Suprapubic skin (tissue), 3 donors: ENCODE data around the gene MAGI3.

Experiments
- EP300 ChIP-seq: sonication (generic); formaldehyde crosslinking; IDR thresholded peaks from one replicate; pipeline ENCODE4 v1.6.1; 2017; ENCODE audit warnings: antibody characterized with exemption
- POLR2A ChIP-seq, 2 donors: fragments of 450-650 bp; IDR thresholded peaks; one replicate each; pipeline ENCODE4 v1.6.1; 2017; ENCODE audit warnings: antibody characterized with exemption in 2 of 2, mild to moderate bottlenecking in 2 of 2, moderate library complexity in 2 of 2
- TF ChIP-seq, protein P1 (sequence below), 2 donors: fragments of 200-600 bp in 1 of 2; fragments of 450-650 bp in 1 of 2; sonication (generic) in 1 of 2; IDR thresholded peaks; one replicate each; pipeline ENCODE4 v1.5.1; 2016 to 2019; ENCODE audit warnings: antibody characterized with exemption in 2 of 2, mild to moderate bottlenecking in 1 of 2, moderate library complexity in 1 of 2

DNA sequence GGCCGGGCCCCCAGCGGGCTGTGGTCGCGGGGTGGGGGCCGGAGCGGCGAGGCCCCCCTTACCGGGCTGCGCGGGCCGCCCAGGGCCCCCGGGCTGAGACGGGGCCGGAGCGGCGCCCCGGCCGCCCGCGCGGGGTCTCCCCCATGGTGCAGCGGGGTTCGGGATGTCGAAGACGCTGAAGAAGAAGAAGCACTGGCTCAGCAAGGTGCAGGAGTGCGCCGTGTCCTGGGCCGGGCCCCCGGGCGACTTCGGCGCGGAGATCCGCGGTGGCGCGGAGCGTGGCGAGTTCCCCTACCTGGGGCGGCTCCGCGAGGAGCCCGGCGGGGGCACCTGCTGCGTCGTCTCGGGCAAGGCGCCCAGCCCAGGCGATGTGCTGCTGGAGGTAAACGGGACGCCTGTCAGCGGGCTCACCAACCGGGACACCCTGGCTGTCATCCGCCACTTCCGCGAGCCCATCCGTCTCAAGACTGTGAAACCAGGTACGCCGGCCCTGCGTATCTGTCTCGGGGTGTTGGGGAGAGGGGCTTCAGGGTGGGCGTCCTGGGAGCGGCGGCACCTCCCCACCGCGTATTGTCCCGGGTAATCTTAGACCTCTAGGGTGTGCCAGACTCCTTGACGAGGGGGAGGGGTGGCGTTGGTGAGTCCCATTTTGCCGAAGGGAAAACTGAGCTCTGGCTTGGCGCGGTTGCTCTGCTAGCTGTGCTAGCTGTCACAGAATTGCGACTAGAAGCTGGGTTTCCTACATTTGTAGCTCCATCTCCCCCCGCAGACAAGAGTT lies 745 bp downstream of the MAGI3 start:
- TF ChIP-seq, protein P1, sequence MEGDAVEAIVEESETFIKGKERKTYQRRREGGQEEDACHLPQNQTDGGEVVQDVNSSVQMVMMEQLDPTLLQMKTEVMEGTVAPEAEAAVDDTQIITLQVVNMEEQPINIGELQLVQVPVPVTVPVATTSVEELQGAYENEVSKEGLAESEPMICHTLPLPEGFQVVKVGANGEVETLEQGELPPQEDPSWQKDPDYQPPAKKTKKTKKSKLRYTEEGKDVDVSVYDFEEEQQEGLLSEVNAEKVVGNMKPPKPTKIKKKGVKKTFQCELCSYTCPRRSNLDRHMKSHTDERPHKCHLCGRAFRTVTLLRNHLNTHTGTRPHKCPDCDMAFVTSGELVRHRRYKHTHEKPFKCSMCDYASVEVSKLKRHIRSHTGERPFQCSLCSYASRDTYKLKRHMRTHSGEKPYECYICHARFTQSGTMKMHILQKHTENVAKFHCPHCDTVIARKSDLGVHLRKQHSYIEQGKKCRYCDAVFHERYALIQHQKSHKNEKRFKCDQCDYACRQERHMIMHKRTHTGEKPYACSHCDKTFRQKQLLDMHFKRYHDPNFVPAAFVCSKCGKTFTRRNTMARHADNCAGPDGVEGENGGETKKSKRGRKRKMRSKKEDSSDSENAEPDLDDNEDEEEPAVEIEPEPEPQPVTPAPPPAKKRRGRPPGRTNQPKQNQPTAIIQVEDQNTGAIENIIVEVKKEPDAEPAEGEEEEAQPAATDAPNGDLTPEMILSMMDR (IDR thresholded peaks at IDR 0.05) = no peak
- TF ChIP-seq EP300 (no peak), POLR2A (IDR thresholded peaks at IDR 0.05) (no peak)
